Activated CD4-positive, alpha-beta T cell treated with anti-CD3 and anti-CD28 coated beads, Interleukin-2, Interleukin-4, amounts not matched to agents 100 ng/mL and 50 ng/mL, durations not matched to agents 16 hours and 8 hours (primary cell): ENCODE data around the gene CLDN4.
A peak's percentile ranks its signal among the peaks of the same experiment; 100 is the strongest.
"Not testable (repeated sequence)": the region's sequence is repeated elsewhere in the genome, so short reads cannot be mapped to it uniquely, and the experiment has no call there.

Source experiments
- DNase-seq: peaks from one replicate; pipeline ENCODE4 v3.0.0-alpha.2; 2020; ENCODE audit warnings: low spot score

Gene CLDN4

GRCh38 chr7:73830681-73831583 lies at the start of gene CLDN4:
CLDN4 (plus strand) TSS chr7:73830996; CDS start chr7:73831202, 206 bp downstream.
- DNase-seq: no peak

GRCh38 chr7:73786588-73786987 lies 44.2 kb upstream of the CLDN4 start:
- DNase-seq: no peak

GRCh38 chr7:73787786-73788048 lies 43.1 kb upstream of the CLDN4 start:
- not testable (repeated sequence) for DNase-seq

GRCh38 chr7:73789051-73789450 lies 41.7 kb upstream of the CLDN4 start:
- no peak for DNase-seq

- DNase-seq: not testable (repeated sequence)
Observed at GRCh38 chr7:73791170-73791690, 39.6 kb upstream of the CLDN4 start.

GRCh38 chr7:73795188-73795587 lies 35.6 kb upstream of the CLDN4 start:
- DNase-seq: not testable (repeated sequence)

GRCh38 chr7:73796656-73797055 lies 34.1 kb upstream of the CLDN4 start:
- DNase-seq: not testable (repeated sequence)

- DNase-seq: not testable (repeated sequence)
Observed at GRCh38 chr7:73797176-73797575, 33.6 kb upstream of the CLDN4 start.

- no peak for DNase-seq
Observed at GRCh38 chr7:73799282-73800141, 31.3 kb upstream of the CLDN4 start.

GRCh38 chr7:73801577-73801976 lies 29.2 kb upstream of the CLDN4 start:
- DNase-seq: no peak

GRCh38 chr7:73802459-73802858 lies 28.3 kb upstream of the CLDN4 start:
- DNase-seq: no peak

- no peak for DNase-seq
Observed at GRCh38 chr7:73809467-73809951, 21.3 kb upstream of the CLDN4 start.

- no peak for DNase-seq
Observed at GRCh38 chr7:73810998-73811360, 19.8 kb upstream of the CLDN4 start.

- peak; percentile 51 for DNase-seq
Observed at GRCh38 chr7:73811760-73812168, 19.0 kb upstream of the CLDN4 start.

GRCh38 chr7:73812996-73813395 lies 17.8 kb upstream of the CLDN4 start:
- no peak for DNase-seq

GRCh38 chr7:73815436-73815835 lies 15.4 kb upstream of the CLDN4 start:
- DNase-seq: no peak

GRCh38 chr7:73817121-73817520 lies 13.7 kb upstream of the CLDN4 start:
- DNase-seq: no peak

- no peak for DNase-seq
Observed at GRCh38 chr7:73820013-73820412, 10.8 kb upstream of the CLDN4 start.

GRCh38 chr7:73821597-73822285 lies 9.1 kb upstream of the CLDN4 start:
- DNase-seq: not testable (repeated sequence)

GRCh38 chr7:73822319-73823173 lies 8.2 kb upstream of the CLDN4 start:
- no peak for DNase-seq

GRCh38 chr7:73823257-73823656 lies 7.5 kb upstream of the CLDN4 start:
- DNase-seq: no peak
